Femur (tissue), 1 donor: Measurements from ENCODE around the gene GOLGA8N.
A peak's percentile ranks its signal among the peaks of the same experiment; 100 is the strongest.

ENCODE experiments used
- DNase-seq: peaks from one replicate; pipeline ENCODE4 v3.0.0-alpha.2; 2017

GOLGA8N gene

GRCh38 chr15:32652178-32652577 is 58.9 kb downstream of the GOLGA8N start:
- DNase-seq: no peak

GRCh38 chr15:32656091-32656490 is 62.8 kb downstream of the GOLGA8N start:
- no peak for DNase-seq

GRCh38 chr15:32656496-32656895 is 63.2 kb downstream of the GOLGA8N start:
- peak; percentile 45 for DNase-seq
